Measurements from ENCODE around the gene DENND1C. TPM values are rescaled to one million over a fixed set of nuclear protein-coding genes. Genes with fewer than 3 reads are reported as not detected.
A peak's percentile ranks its signal among the peaks of the same experiment; 100 is the strongest.

The DENND1C gene
- total RNA-seq, 1 experiment from 2014 or later, result 0.11 TPM

DNA sequence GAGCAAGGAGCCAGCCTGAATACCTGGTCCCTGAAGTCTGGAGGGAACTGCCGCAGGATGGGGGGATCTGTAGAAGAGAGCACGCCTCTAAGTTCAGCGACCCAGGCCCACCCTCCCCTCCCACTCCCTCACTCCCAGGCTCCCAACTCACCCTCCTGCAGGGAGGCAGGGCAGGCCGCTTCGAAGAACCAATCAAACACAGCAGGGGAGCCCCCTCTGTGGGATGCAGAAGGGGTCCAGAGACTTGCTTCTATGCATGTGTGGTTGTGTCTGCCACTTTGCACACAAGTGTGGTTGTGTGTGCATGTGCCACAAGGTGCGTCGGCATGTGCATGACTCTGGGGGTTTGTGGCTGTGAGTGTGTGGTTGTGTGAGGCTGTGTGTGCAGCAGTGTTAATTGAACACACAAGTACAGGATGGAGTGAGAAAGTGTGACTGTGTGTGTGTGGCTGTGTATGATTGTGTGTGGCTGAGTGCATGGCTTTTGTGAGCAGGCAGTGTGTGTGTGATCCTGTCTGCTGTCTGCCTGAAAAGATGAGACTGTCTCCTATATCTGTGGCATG is 1.7 kb downstream of the DENND1C start:
- ChIA-PET CTCF (no interaction called here), POLR2A (ENCODE audit: low non-redundant PET) (no interaction called here)
- BruUV-seq (replicated peaks), result no TSS peak
- DNase-seq (ENCODE audit: low spot score), result no peak
- Histone ChIP-seq H3K36me3 (ENCODE audit: insufficient read depth, low read length, poor library complexity, severe bottlenecking) (no peaks in the 10 kb centered on the region), H3K4me1 (ENCODE audit: insufficient read depth, low read length, poor library complexity, severe bottlenecking) (peaks cover 5% of the 10 kb centered on the region), H3K9me3 (ENCODE audit: low read depth, low read length, poor library complexity, severe bottlenecking) (no peaks in the 10 kb centered on the region), H3K27me3 (replicated peaks; ENCODE audit: insufficient read depth, low read depth, low read length, poor library complexity) (no peaks in the 10 kb centered on the region), H3K4me3 (ENCODE audit: low read depth, low read length, poor library complexity, severe bottlenecking) (no peak overlapping the region), H3K27ac (ENCODE audit: low read depth, low read length, poor library complexity, severe bottlenecking) (no peak overlapping the region)
- no peak for TF ChIP-seq EZH2 (IDR thresholded peaks at IDR 0.05; ENCODE audit: borderline replicate concordance, low read depth, low read length, poor library complexity, severe bottlenecking)
- TF ChIP-seq, protein P1, sequence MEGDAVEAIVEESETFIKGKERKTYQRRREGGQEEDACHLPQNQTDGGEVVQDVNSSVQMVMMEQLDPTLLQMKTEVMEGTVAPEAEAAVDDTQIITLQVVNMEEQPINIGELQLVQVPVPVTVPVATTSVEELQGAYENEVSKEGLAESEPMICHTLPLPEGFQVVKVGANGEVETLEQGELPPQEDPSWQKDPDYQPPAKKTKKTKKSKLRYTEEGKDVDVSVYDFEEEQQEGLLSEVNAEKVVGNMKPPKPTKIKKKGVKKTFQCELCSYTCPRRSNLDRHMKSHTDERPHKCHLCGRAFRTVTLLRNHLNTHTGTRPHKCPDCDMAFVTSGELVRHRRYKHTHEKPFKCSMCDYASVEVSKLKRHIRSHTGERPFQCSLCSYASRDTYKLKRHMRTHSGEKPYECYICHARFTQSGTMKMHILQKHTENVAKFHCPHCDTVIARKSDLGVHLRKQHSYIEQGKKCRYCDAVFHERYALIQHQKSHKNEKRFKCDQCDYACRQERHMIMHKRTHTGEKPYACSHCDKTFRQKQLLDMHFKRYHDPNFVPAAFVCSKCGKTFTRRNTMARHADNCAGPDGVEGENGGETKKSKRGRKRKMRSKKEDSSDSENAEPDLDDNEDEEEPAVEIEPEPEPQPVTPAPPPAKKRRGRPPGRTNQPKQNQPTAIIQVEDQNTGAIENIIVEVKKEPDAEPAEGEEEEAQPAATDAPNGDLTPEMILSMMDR (conservative IDR thresholded peaks at IDR 0.05; ENCODE audit: low read depth, low read length), result no peak
- intact Hi-C loops (cut with micrococcal nuclease; ENCODE audit: unreplicated experiment), result no loop called here

DNA sequence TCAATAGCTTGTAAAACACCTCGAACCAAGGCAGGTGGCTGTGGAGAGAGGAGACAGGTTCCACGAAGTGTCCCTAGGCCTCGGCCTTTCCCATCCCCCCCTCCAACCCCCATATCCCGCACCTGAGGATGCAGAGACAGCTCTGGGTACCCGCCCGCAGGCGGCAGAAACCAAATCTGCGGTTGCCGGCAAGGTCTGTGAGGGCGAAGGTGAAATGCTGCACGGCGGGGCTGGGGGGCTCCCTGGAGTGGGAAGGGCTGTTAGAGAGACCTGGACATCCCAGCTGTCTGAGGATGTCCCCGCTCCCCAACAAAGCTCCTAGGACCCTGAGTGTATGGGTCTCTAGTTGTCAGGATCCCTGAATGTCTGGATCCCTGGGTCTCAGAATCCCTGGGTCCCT is 2.8 kb downstream of the DENND1C start:
- CTCF ChIA-PET, result no interaction called here
- no peak for DNase-seq (ENCODE audit: low spot score)
- POLR2A ChIA-PET (ENCODE audit: low non-redundant PET), result no interaction called here
- Histone ChIP-seq H3K4me1 (ENCODE audit: insufficient read depth, low read length, poor library complexity, severe bottlenecking) (peaks cover 5% of the 10 kb centered on the region), H3K36me3 (ENCODE audit: insufficient read depth, low read length, poor library complexity, severe bottlenecking) (no peaks in the 10 kb centered on the region), H3K4me3 (ENCODE audit: low read depth, low read length, poor library complexity, severe bottlenecking) (no peak overlapping the region), H3K27me3 (replicated peaks; ENCODE audit: insufficient read depth, low read depth, low read length, poor library complexity) (no peaks in the 10 kb centered on the region), H3K27ac (ENCODE audit: low read depth, low read length, poor library complexity, severe bottlenecking) (no peak overlapping the region), H3K9me3 (ENCODE audit: low read depth, low read length, poor library complexity, severe bottlenecking) (no peaks in the 10 kb centered on the region)
- intact Hi-C loops (cut with micrococcal nuclease; ENCODE audit: unreplicated experiment), result no loop called here
- BruUV-seq (replicated peaks), result no TSS peak
- TF ChIP-seq EZH2 (IDR thresholded peaks at IDR 0.05; ENCODE audit: borderline replicate concordance, low read depth, low read length, poor library complexity, severe bottlenecking), result no peak

DNA sequence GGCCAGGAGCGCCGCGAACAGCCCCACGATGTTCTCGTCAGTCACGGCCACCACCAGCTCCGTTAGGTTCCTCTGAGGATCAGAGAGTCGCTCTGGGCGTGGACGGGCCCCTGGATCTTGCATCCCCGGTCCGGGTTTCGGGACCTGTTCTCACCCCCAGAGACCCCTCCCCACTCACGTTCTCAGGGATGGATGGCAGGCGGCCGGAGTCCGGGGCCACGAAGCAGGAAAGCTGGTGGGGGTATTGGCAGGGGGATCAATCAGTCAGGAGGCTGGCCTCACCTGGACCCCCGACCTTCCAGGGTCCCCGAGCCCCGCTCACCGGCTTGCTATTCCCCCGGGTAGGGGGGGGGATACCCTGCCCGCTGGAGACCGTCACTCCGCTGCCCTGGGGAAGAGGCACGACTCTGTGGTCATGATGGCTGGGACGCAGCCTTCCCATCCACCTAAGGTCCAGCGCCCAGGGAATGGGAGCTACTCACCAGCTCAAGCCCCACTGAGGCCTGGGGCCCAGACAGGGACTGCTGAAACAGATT is 4.6 kb downstream of the DENND1C start:
- no peaks in the 10 kb centered on the region for H3K27me3 ChIP-seq (replicated peaks; ENCODE audit: insufficient read depth, low read depth, low read length, poor library complexity)
- BruUV-seq (replicated peaks), result no TSS peak
- H3K9me3 ChIP-seq (ENCODE audit: low read depth, low read length, poor library complexity, severe bottlenecking), result no peaks in the 10 kb centered on the region
- no peaks in the 10 kb centered on the region for H3K36me3 ChIP-seq (ENCODE audit: insufficient read depth, low read length, poor library complexity, severe bottlenecking)
- TF ChIP-seq, protein P1 (conservative IDR thresholded peaks at IDR 0.05; ENCODE audit: low read depth, low read length), result no peak
- no peak for TF ChIP-seq EZH2 (IDR thresholded peaks at IDR 0.05; ENCODE audit: borderline replicate concordance, low read depth, low read length, poor library complexity, severe bottlenecking)
- DNase-seq (ENCODE audit: low spot score), result no peak
- ChIA-PET POLR2A (ENCODE audit: low non-redundant PET) (interaction anchor here (1.0 kb wide), 1 partner anchor 54 kb away, joined by 3 read pairs; the partner anchor contains the start of gene TNFSF9), CTCF (interaction anchor here (0.6 kb wide), 1 partner anchor 16 kb away, joined by 3 read pairs; no protein-coding TSS in a partner anchor)
- H3K27ac ChIP-seq (ENCODE audit: low read depth, low read length, poor library complexity, severe bottlenecking), result no peak overlapping the region
- intact Hi-C loops (cut with micrococcal nuclease; ENCODE audit: unreplicated experiment), result no loop called here
- H3K4me1 ChIP-seq (ENCODE audit: insufficient read depth, low read length, poor library complexity, severe bottlenecking), result peaks cover 5% of the 10 kb centered on the region
- H3K4me3 ChIP-seq (ENCODE audit: low read depth, low read length, poor library complexity, severe bottlenecking), result peak overlapping the region; percentile 29
